CD4-positive, alpha-beta T cell treated with Interleukin-15 for 4 hours (primary cell): ENCODE measurements around the gene C3orf20.
"Not testable (repeated sequence)": the region's sequence is repeated elsewhere in the genome, so short reads cannot be mapped to it uniquely, and the experiment has no call there.

Experiments
- DNase-seq: peaks from one replicate; pipeline ENCODE4 v3.0.0-alpha.2; 2020; ENCODE audit warnings: low spot score

The C3orf20 gene

DNA sequence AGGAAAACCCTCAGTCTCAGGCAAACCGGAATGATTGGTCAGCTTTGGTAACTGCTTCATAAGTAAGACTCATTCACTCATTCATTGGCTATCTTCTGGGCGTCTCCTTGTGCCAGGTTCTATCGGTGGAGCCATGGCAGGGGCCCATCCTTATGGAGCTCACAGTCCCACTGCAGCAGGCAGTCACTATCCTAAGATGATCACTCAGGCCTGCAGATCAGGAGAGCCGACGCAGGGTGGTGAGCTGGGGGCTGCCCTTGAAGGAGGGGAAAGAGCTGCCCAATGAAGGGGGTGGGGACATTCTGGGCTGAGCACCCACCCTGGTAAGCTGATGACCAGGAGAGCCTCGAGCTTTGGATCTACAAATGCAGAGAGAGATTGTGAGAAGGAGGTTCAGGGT is 123.3 kb downstream of the C3orf20 start:
- no peak for DNase-seq

DNA sequence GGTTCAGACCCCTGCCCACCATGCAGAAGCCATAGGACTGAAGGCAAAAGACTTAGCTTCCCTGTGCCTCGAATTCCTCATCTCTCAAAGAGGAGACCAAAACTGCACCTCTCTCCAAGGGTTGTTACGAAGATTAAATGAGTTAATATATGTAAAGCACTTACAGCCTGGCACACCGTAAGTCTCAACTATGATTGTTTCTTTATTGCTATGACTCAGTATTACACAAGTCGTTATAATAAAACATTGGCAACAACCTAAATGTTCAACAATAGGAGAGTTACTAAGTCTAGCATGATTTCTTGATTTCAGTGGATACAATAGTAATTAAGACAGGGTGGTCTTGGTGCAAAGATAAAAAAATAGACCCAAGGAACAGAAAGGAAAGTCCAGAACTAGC is 124.2 kb downstream of the C3orf20 start:
- no peak for DNase-seq

DNA sequence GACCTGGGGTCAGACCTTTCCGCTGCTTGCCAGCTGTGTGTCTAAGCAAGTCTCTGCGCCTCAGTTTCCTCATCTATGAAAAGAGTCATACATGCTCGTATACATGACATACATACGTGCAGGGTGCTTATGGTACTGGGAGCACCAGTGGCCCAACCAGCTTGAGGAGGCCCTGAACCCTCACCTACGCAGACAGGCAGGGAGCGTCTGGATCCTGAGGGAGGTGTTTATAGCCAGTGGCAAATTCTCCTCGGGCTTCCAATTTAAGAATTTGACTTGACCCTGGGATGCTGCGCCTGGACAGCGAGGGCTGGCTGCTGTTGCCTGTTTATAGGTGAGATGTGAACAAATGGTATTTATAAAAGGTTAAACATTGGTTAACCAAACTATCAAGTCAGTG is 126.1 kb downstream of the C3orf20 start:
- no peak for DNase-seq

DNA sequence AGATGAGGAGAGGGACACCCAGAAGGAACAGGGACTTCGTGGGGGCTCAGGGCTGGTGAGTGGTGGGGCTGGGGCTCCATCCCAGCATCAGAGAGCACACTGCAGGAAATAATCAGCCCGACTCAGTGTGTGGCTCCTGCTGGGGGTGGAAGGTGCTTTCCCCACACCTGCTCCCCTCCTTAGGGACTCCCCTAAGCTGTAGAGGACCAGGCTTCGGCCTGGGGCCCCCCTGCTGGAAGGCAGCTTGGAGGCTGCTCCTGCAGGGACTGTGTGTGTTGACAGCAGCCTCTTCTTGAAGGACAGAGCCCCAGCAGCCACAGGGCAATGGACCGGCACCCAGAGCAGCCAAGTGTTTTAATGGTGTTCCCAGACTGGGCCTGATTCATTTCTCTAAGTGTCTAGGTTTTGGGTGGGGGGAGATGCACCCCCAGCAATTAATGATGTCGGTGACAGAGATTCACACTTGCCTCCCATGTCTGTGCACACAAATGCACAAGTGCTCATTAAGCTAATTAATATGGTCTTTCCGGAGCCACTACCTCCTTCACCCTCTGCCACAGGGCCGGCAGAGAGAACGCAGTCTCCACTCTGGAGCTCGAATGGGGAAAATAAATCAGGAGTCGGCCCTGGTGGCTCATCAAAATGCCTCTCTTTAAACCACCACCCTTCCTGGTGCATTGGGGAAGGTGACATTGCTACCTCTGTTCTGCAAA is 126.9 kb downstream of the C3orf20 start:
- DNase-seq, result no peak

DNA sequence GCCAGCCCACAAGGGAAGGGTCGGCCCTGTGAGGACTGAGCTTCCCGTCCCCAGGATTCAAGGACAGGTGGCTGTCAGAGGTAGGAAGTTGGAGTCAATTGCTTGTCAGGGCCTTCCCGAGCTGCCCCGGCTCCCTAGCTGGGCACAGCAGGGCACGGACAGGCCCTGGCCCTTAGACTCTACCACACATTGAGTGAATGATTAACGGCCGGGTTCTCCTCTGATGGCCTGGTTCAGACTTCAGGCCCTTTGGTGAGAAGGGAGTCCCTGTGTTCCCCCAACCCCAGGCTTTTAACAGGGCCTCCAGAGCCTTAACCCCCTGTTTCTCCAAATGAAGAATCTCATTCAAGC is 127.4 kb downstream of the C3orf20 start:
- DNase-seq, result no peak

DNA sequence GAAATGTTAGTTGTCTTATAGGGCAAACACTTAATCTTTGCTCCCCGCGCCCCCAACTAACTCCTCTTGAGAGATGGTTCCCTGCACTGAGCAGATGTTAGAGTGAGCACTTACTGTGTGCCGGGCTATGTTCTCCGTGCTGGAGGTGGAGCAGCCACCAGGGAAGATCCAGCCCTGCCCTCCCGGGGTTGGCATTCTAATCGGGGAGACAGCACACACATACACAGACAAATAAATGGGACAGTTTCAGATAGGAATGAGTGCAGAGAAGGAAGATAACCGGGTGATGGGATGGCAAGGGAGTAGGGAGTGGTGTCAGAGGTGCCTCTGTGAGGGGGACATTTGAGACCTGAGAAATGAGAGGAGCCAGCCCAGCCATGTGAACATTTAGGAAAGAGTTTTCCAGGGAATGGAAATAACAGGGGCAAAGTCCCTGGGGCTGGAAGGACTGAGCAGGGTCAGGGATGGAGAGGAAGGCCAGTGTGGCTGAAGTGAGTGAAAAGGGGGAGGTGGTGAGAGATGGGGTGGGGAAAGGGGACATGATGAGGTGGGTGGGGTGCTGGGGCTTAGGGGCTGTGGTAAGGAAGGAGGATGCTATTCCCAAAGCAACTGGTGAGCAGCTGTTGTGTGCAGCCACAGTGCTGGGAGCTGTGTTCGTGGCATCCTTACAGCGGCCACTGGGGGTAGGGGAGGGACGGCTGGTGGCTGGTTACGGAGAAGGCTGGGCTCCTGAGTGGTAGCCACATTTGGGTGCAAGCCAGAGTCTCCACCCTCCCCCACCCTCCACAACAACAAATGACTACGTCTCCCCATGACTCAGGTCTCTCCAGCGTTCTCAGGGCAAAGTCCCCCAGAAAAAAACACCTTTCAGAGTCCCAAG is 128.4 kb downstream of the C3orf20 start:
- no peak for DNase-seq

DNA sequence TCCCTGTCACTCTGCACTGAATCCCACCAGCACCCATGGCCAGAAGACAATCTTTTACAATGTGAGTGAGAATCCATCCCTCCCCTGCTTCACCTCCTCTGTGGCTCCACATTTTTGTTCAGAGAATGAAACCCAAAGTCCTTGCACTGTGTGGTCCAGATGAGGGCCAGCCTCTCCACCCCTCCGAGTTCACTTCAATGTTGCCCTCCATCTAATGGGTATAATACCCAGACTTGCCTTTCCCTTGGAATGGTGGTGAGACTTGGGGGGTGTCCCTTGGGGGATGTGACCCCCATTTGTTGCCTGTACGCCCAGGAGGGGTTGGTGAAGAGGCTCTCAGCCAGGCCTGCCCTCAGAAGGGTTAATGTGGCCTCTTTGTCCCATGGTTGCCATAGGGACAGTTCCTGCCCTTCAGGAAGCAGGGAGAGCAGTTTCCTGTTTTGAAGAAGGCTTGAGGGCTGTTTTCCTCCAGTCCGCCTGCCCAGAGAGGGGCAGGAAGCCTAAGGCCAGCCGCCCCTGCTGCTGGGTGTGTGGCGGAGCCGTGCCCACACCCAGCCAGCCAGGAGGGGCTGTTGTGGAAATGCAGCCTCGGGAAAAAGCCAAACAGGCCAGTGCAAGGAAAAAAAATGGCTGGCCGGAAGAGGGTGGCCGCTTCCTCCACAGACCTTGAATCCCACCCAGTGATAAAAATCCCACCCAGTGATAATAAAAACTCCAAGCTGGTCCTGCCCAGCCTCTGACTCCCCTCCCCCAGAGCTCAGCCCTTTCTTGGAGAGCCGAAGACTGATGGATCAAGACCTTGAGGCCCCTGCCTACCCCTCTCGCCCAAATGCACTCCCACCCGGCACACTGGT is 129.3 kb downstream of the C3orf20 start:
- no peak for DNase-seq

DNA sequence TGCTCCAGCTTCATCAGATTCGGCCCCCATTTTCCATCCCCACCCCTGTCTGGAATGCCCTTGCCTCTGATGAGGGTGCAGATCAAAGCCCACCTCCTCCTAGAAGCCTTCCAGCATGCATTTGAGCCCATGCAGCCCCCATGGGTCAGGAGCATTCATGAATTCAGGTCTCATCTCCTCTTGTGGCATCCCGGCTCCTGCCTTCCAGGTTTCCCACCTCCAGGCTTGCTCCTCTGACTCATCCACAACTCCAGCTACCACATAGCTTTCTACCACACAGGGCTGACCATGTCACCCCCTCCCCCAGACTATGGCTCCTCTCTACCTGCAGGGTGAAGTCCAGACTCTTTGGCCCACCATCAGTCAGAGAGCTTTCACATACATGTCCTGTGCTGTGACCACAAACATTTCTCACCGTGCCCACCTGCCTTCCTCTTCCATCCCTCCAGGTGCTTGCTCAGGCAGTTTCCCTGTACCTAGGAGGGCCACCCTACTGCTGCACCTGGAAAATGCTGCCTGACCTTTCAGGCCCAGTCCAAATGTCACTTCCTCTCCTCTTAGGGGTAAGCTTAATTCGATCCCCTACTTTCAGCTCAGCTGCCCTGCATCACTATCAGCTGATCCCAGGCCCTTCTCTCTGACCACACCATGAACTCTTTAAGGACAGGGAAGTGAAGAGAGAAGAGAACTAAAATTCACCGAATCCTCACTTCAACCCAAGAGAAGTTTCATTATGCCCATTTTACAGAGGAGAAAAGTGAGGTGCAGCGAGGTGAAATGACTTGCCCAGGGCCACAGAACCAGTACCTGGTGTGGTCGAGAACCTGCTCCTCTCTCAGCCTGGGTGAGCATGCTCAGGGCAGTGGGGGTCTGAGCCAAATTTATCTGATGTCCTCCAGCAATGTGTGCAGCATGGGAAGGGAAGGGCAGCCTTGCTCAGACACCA is 130.2 kb downstream of the C3orf20 start:
- DNase-seq, result no peak

DNA sequence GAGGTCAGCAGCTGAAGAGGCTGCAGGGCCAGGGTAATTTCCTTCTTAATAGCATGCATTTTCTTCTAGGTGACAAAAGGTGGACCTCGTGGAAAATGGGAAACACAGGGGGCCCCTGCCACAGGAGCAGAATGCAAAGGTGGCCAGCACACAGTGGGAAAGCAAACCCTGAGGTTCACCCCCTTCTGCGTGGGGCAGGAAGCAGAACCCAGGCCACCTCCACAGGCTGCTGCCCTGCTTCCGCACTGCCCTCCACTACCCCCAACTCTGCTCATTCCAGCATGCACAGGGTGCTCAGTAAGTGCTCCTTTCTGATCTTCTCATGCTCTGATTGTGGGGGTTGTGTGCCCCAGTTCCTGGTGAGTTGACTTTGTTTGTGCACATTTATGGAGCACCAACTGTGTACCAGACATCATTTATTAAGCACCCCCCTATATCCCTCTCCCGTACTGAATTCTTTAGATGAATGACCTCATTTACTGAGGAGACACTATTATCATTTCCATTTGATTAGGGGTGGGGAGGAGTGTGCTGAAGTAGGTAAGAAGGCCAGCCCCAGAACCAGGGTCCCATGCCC is 131.1 kb downstream of the C3orf20 start:
- no peak for DNase-seq

DNA sequence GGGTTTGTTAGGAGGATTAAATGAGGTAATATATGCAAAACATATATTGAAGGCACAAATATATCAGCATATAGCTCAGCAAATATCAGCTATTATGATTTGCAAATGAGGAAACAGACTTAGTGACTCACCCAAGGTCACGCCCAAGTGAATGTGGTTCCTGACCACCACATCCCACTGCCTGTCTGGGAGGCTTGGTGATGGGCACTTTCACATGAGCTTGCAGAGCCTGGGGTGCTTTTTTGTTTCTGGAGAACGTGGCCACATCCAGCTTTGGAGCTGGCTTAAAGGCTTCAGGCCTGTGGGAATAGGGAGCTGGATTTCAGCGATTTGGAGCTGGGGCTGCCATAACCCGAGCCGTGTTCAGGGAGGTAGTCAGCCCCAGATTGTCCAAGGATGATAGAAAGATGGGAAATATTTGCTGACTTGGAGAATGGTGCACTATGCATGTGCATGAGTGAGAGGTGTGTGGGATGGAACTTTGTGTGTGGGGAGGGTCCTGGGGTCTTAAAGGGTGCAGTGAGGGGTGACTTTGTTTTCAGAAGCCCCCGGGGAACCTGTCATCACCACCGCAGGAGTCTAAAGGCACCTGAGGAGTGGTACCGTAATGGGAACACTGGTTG is 131.8 kb downstream of the C3orf20 start:
- no peak for DNase-seq

DNA sequence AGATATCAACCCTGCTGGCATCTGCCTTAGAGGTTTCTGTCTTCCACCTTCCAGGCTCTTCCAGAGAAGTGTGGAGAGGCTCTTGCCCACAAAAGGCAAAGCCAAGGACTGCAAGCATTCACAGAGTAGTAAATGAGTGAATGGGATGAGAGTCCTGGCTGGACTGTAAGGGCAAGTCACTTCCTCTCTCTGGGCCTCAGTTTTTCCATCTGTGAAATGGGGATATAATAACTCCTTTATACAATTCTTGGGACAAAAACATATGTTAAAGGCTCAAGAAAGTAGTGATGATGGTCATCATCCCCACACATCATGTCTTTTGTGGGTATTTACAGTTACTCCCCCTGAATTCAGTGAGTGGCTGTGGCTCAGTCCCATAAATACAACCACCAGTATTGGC is 133.1 kb downstream of the C3orf20 start:
- no peak for DNase-seq

DNA sequence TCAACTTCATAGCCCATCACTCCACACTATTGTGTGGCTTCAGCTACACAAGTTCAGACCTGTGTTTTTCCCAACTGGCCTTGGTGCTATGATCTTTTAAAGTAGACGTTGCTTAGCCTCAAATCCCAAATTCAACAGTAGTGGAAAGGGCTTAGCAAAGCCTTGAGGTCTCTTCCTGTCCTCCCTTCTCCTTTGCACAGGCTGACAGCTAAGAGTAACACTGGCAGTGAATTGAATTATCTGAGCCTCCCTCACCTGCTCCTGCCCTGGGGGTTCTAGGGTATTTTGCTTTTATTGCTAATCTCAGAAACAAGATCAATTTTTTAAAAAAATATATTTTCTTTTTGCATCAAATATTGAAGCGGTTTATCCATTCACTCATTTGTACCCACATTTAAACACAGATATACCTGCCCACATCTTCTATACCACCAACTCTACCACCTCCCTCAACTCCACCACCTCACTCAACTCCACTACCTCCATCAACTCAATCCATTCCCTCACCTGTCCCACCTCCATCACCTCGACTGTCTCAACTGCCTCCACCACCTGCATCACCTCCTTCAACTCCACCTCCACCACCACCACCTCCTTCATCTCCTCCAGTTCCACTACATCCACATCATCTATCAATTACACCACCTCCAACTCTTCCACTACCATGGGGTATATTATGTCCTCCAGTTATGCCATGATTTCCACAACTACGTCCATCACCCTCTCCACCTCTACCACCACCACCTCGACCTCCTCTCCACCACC is 133.7 kb downstream of the C3orf20 start:
- DNase-seq, result no peak

DNA sequence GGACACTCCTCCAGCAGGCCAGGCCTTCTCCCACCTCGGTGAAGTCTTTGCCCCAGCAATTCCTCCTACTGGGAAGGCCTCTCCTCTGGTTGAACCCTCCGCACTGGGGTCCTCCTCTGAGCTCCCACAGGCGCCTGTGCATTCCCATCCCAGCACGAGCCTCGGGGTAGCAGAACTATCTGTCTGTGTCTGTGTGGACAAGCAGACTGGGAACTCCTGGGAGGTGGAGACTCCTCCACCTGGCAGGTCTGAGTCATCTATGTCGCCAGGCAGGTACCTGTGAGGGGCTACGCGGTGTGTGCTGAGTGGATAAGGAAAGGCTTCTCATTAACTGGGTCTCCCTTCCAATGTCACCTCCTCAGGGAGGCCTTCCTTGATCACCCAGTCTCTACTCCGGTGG is 134.7 kb downstream of the C3orf20 start:
- not testable (repeated sequence) for DNase-seq

DNA sequence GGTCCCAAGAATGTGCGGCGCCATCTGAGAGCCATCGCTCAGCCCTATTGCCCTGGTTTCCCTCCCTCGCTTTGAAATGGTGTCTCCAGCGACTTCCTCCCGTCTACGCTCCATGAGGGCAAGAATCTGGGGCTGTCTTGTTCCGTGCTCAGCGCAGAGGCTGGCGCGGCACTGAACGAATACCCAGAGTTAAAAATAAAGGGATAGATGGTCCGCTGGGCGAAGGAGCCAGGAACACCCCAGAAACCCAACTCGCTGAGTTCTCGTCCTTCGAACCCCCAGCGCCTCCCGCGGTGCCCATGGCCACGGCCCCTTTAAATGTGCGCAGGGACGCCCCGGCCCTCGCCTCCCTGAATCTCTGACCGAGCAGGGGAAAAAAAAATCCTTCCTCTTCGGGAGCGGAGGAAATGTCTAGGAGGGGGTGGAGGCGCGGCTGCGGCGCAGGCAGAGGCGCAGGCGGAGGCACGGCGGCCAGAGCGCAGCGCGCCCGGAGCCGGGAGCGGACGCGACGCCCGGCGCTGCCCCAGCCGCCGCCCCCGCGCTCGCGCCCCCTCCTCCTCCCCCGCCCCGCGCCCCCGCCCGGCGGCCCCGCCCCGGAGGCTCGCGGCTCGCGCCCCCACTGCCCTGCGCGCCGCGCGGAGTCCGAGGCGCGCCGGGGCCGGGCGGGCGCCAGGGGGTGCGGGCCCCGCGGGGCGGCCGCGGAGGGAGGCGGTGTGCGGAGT is 135.3 kb downstream of the C3orf20 start:
- DNase-seq, result no peak

DNA sequence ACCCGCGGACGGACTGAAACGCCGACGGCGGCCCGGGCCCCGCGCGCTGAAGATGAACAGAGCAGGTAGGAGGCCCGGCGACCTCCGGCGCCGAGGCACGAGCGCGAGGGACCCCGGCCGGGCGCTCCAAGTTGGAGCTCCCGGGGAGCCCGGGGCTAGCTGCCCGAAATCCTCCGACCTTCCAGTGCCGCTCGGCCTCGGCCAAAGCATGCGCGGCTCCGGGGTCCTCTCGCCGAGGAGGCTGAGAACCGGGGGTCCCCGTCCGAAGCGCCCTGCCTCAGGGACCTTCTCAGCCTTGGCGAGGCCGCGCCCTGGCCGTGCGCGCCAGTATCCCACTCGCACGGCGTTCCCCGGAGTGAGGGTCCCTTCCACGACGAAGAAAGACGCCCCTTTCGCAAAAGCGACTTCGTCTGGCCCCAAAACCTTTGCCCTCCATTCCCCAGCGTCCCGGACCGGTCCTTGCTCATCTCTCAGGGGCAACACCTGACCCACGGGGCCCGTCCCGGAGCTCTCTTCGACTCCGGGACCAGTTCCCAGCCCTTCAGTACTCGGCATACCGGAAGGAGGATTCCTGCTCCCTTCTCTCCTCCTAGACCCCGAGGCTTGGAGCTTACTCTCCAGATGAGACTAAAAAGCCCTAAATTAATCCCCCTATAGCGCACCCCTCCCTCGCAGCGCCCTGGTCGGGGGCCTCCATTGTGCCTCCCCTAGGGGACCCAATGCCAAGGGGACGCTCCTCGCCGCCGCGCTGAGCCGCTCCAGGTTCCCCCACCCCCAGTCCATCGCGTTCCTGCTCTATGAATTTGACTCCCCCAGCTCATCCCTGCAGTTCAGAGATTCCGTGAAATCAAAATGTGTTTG is 136.1 kb downstream of the C3orf20 start:
- no peak for DNase-seq

DNA sequence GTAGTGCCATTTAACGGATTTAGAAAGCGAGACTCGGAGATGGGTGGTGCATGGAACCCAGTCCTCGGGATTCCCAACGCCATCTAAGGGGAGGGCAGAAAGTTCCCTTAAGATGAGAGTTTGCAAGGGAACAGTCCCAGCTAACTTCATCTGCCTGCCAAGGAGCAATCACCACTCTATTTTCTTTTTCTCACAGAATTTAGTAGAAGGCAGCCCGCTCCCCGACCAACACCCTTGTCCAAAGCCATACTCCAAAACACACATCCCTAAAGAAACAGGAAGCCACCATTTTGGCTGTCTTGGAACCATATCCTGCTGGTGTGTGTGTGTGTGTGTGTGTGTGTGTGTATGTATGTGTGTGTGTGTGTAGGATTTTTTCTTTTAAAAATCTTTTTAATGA is 136.7 kb downstream of the C3orf20 start:
- DNase-seq, result no peak

DNA sequence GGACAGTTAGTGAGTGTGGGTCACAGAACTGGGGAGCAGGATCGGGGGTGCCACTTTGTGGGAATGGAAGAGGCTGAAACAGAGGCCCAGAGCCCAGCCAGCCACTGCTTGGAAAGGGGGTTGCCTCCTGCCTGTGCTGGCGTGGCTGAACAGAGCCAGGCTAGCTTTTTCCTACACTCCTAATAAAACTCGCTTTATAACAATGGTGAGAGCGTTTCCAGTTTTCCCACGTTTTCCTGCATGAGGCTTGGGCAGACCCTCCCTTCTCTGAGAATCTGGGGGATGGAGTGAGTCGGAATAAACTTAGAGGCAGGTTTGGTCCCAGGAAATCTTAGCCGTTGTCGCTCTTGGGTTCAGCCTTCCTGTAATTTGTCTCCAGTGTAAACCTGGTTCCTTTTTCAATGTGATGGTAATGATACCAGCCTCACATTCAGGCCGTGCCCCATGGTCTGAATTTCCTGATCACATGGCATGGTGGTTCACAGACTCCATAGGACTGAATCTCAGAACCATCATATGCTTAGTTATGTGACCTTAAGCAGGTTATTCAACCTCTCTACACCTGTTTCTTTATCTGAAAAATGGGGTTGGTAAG is 137.4 kb downstream of the C3orf20 start:
- no peak for DNase-seq

DNA sequence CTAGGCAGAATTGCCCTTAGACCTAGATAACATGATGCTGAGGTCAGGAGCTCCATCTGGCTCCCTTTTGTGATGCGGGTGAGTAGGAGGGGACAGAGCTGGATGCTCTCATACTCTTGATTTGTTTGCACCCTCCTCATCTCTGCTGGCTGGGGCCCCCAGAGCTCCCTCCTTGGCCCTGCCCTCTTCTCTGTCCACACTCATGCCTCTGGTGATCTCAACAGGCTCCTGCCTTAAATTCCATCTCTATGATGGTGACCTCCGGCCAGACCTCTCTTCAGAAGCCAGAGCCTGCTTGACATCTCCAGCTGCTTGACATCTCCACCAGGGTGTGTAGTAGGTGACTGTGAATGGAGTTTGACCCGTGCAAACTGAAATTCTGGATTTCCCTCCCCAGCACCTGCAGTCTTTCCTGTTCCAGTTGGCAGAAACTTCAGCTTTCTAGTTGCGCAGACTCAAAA is 139.5 kb downstream of the C3orf20 start:
- DNase-seq, result no peak
